Transverse colon (tissue), 4 donors: ENCODE data around the gene PSG5. TPM values are rescaled to one million over a fixed set of nuclear protein-coding genes. Genes with fewer than 3 reads are reported as not detected.
"Not testable (repeated sequence)": the region's sequence is repeated elsewhere in the genome, so short reads cannot be mapped to it uniquely, and the experiment has no call there.

Experiments
- DNase-seq: peaks from one replicate; pipeline ENCODE4 v3.0.0-alpha.2; 2019
- H3K27ac ChIP-seq, 4 donors: fragments of 200-600 bp; sonication (generic); 2 replicates each; pipeline ENCODE4 v1.5.1; 2016 to 2018; ENCODE audit warnings: inconsistent platforms in 4 of 4
- H3K27me3 ChIP-seq: fragments of 200-600 bp; sonication (generic); 2 replicates; pipeline ENCODE4 v1.5.1; 2017; ENCODE audit warnings: inconsistent platforms
- H3K36me3 ChIP-seq, 4 donors: fragments of 200-600 bp; sonication (generic); 2 replicates each; pipeline ENCODE4 v1.5.1; 2017 to 2019; ENCODE audit warnings: inconsistent platforms in 4 of 4
- H3K4me1 ChIP-seq, 4 donors: fragments of 200-600 bp; sonication (generic); 2 replicates each; pipeline ENCODE4 v1.5.1; 2017 to 2020; ENCODE audit warnings: inconsistent platforms in 4 of 4
- H3K4me3 ChIP-seq, 4 donors: fragments of 200-600 bp; sonication (generic); 1 replicate in 1 of 4; 2 replicates in 3 of 4; pipeline versions ENCODE4 v1.5.1 to v1.6.1; 2017 to 2019; ENCODE audit warnings: inconsistent platforms in 4 of 4
- H3K9me3 ChIP-seq, 2 donors: fragments of 200-600 bp; sonication (generic); 2 replicates each; pipeline ENCODE4 v1.5.1; 2017 to 2019; ENCODE audit warnings: inconsistent platforms in 2 of 2
- CTCF ChIP-seq, 5 experiments: fragments of 200-600 bp in 3 of 5; fragments of 450-650 bp in 2 of 5; sonication (generic) in 3 of 5; IDR thresholded peaks; 1 replicate in 2 of 5; 2 replicates in 3 of 5; pipeline ENCODE4 v1.5.1; 2016 to 2017; ENCODE audit warnings: antibody characterized with exemption in 5 of 5, inconsistent platforms in 3 of 5, mild to moderate bottlenecking in 2 of 5, moderate library complexity in 1 of 5
- WGBS, 2 donors: methylation state at CpG; one replicate each; pipeline ENCODE4 v1.1.5; 2018; ENCODE audit warnings: low coverage in 1 of 2; 5-methylcytosine and 5-hydroxymethylcytosine counted together
- in situ Hi-C, 4 donors: fragments of 200-750 bp; cut with MboI; loops; one replicate each; pipeline versions ENCODE4 v1.15.0 to v1.15.1; 2017; ENCODE audit warnings: low sequenced_read_pairs in 3 of 4, low pct_ligation_motif_present in 1 of 4, low pct_unique_long_range_greater_than_20kb in 1 of 4
- intact Hi-C: fragments of 100-400 bp; cut with DNase I; formaldehyde crosslinking; loops from one replicate; pipeline ENCODE4 v1.15.1; 2023; ENCODE audit warnings: low total_unique reads
- total RNA-seq, 4 donors: library from RNA; depleted of rRNA; stranded (reverse); fragments of >200 nt; gene quantifications; one replicate each; pipeline ENCODE4 v1.1.0, GENCODE V29; 2016

PSG5 gene
- total RNA-seq, 4 donors from 2014 or later = not detected

GRCh38 chr19:43198686-43199419, 12.5 kb upstream of the PSG5 start:
- DNase-seq = peak; percentile 14
- H3K4me3 ChIP-seq, H3K27me3 ChIP-seq, H3K36me3 ChIP-seq, intact Hi-C loops, H3K9me3 ChIP-seq, H3K4me1 ChIP-seq, H3K27ac ChIP-seq: not testable (repeated sequence)
- in situ Hi-C loops = loop anchor here in 1 of 4 donors (25.0 kb wide), 1 partner anchor 113 kb away; no protein-coding TSS in a partner anchor
- 59 to 60% methylated on average over 1 to 5 of the region's 5 CpGs for WGBS, 2 donors
- peak in 2 of 5 experiments; percentile 4 to 12 for TF ChIP-seq CTCF (IDR thresholded peaks at IDR 0.05)

- DNase-seq, intact Hi-C loops, H3K4me3 ChIP-seq, H3K27me3 ChIP-seq, H3K36me3 ChIP-seq, H3K27ac ChIP-seq, H3K9me3 ChIP-seq, H3K4me1 ChIP-seq: not testable (repeated sequence)
- WGBS, 2 donors = 83% methylated on average over 4 of the region's 7 CpGs; no CpG with 5 or more reads in 1 of the 2 donors
- in situ Hi-C loops = loop anchor here in 1 of 4 donors (25.0 kb wide), 1 partner anchor 114 kb away; no protein-coding TSS in a partner anchor
Measured at GRCh38 chr19:43197666-43198397, 11.5 kb upstream of the PSG5 start.

GRCh38 chr19:43194397-43194796, 8.1 kb upstream of the PSG5 start:
- DNase-seq, H3K27ac ChIP-seq, intact Hi-C loops, H3K4me3 ChIP-seq, H3K27me3 ChIP-seq, H3K9me3 ChIP-seq, H3K36me3 ChIP-seq, H3K4me1 ChIP-seq: not testable (repeated sequence)
- 76 to 80% methylated on average over 4 to 7 of the region's 7 CpGs for WGBS, 2 donors
- in situ Hi-C loops = loop anchor here in 1 of 4 donors (25.0 kb wide), 1 partner anchor 118 kb away; no protein-coding TSS in a partner anchor

- H3K4me3 ChIP-seq, H3K27ac ChIP-seq, H3K36me3 ChIP-seq, DNase-seq, H3K27me3 ChIP-seq, intact Hi-C loops, H3K4me1 ChIP-seq, H3K9me3 ChIP-seq: not testable (repeated sequence)
- in situ Hi-C loops = loop anchor here in 1 of 4 donors (25.0 kb wide), 1 partner anchor 120 kb away; no protein-coding TSS in a partner anchor
- WGBS, 2 donors = 20 to 56% methylated on average over 1 to 4 of the region's 4 CpGs
Measured at GRCh38 chr19:43192381-43193155, 6.2 kb upstream of the PSG5 start.

GRCh38 chr19:43188092-43188491, 1.8 kb upstream of the PSG5 start:
- H3K27me3 ChIP-seq, H3K4me3 ChIP-seq, H3K27ac ChIP-seq, H3K36me3 ChIP-seq, H3K9me3 ChIP-seq, intact Hi-C loops, DNase-seq, H3K4me1 ChIP-seq: not testable (repeated sequence)
- in situ Hi-C loops = loop anchor here in 1 of 4 donors (25.0 kb wide), 1 partner anchor 124 kb away; no protein-coding TSS in a partner anchor
- WGBS, 2 donors = 56 to 63% methylated on average over 5 to 9 of the region's 9 CpGs
